A673 (cell line): Measurements from ENCODE around the gene RNGTT. TPM values are rescaled to one million over a fixed set of nuclear protein-coding genes. Genes with fewer than 3 reads are reported as not detected.

Experiments used
- BruUV-seq: library from RNA; stranded (reverse); fragments of 400-500 nt; replicated peaks from 2 replicates; lab custom pipeline; 2021; lab: Mats Ljungman, UMichigan
- CTCF ChIA-PET: fragments of 300-600 bp; sonication (Branson Sonifier 250); formaldehyde crosslinking; loops from one replicate; lab custom pipeline; 2022; ENCODE audit warnings: antibody characterized with exemption; lab: Charles Lee
- POLR2A ChIA-PET: fragments of 300-600 bp; sonication (Branson Sonifier 250); formaldehyde crosslinking; loops from one replicate; lab custom pipeline; 2022; ENCODE audit warnings: antibody characterized with exemption; ENCODE audit not compliant: low non-redundant PET; lab: Charles Lee
- DNase-seq: peaks from one replicate; pipeline ENCODE4 v3.0.0-alpha.2; 2015; ENCODE audit warnings: low spot score
- H3K27ac ChIP-seq: fragments of 200-600 bp; sonication (generic); 2 replicates; pipeline ENCODE4 v1.5.1; 2016; ENCODE audit warnings: mixed run types, low read depth, mild to moderate bottlenecking, mixed read lengths, antibody characterized with exemption, low read length; ENCODE audit not compliant: poor library complexity, severe bottlenecking
- H3K27me3 ChIP-seq: fragments of 200-600 bp; sonication (generic); replicated peaks from 2 replicates; pipeline ENCODE4 v1.6.1; 2017; ENCODE audit warnings: mixed run types, low read depth, mild to moderate bottlenecking, mixed read lengths, antibody characterized with exemption, low read length; ENCODE audit not compliant: insufficient read depth, poor library complexity
- H3K36me3 ChIP-seq: fragments of 200-600 bp; sonication (generic); 2 replicates; pipeline ENCODE4 v1.6.1; 2016; ENCODE audit warnings: mixed run types, mild to moderate bottlenecking, mixed read lengths, antibody characterized with exemption, low read length; ENCODE audit not compliant: insufficient read depth, poor library complexity, severe bottlenecking
- H3K4me1 ChIP-seq: fragments of 200-600 bp; sonication (generic); 2 replicates; pipeline ENCODE4 v1.6.1; 2017; ENCODE audit warnings: mixed run types, mild to moderate bottlenecking, mixed read lengths, antibody characterized with exemption, low read length; ENCODE audit not compliant: insufficient read depth, poor library complexity, severe bottlenecking
- H3K4me3 ChIP-seq: fragments of 200-600 bp; sonication (generic); 2 replicates; pipeline ENCODE4 v1.5.1; 2016; ENCODE audit warnings: low read depth, mixed run types, mild to moderate bottlenecking, mixed read lengths, low read length; ENCODE audit not compliant: poor library complexity, severe bottlenecking
- H3K9me3 ChIP-seq: fragments of 200-600 bp; sonication (generic); 2 replicates; pipeline ENCODE4 v1.6.1; 2016; ENCODE audit warnings: mixed run types, low read depth, mild to moderate bottlenecking, mixed read lengths, antibody characterized with exemption, low read length; ENCODE audit not compliant: poor library complexity, severe bottlenecking
- EZH2 ChIP-seq: fragments of 200-600 bp; sonication (generic); IDR thresholded peaks from 2 replicates; pipeline ENCODE4 v1.6.1; 2017; ENCODE audit warnings: borderline replicate concordance, low read depth, mild to moderate bottlenecking, mixed read lengths, antibody characterized with exemption, low read length; ENCODE audit not compliant: poor library complexity, severe bottlenecking
- intact Hi-C: fragments of 100-400 bp; cut with micrococcal nuclease; formaldehyde crosslinking; loops from one replicate; pipeline ENCODE4 v1.10.0; 2022; ENCODE audit not compliant: unreplicated experiment
- total RNA-seq: library from RNA; stranded (reverse); gene quantifications from 2 replicates; pipeline ENCODE4 v1.2.3, GENCODE V29; 2021
- TF ChIP-seq, protein P1 (sequence below): fragments of 300-800, 200-600 bp; sonication (generic); conservative IDR thresholded peaks from 2 replicates; pipeline ENCODE4 v1.5.1; 2017; ENCODE audit warnings: low read depth, mild to moderate bottlenecking, antibody characterized with exemption, low read length, moderate library complexity, mixed read lengths

RNGTT gene
- total RNA-seq, 1 experiment from 2014 or later: 31.8 TPM

DNA sequence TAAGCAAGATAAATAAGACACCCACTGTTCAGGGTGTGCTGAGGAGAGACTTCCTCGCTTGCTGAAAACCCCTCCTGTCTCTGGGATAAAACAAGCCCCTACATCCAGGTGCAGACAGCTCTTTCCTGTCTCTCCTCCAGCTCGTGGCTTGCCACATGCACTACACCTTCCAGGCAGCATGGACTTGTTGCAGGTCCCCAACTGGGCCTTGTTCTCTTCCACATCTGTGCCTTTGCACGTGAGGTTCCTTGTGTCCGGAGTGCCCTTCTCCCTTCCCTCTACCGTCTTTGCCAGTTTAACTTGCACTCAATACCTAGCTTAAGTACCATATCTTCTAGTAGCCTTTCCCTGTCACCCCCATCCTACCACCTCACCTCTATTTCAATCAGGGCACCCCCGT lies 397.6 kb downstream of the RNGTT start:
- Histone ChIP-seq H3K27me3 (no peaks in the 10 kb centered on the region), H3K27ac (no peak overlapping the region), H3K4me3 (no peak overlapping the region), H3K9me3 (no peaks in the 10 kb centered on the region), H3K4me1 (peaks cover 7% of the 10 kb centered on the region), H3K36me3 (no peaks in the 10 kb centered on the region)
- no TSS peak for BruUV-seq
- intact Hi-C loops: no loop called here
- no peak for TF ChIP-seq EZH2
- TF ChIP-seq, protein P1, sequence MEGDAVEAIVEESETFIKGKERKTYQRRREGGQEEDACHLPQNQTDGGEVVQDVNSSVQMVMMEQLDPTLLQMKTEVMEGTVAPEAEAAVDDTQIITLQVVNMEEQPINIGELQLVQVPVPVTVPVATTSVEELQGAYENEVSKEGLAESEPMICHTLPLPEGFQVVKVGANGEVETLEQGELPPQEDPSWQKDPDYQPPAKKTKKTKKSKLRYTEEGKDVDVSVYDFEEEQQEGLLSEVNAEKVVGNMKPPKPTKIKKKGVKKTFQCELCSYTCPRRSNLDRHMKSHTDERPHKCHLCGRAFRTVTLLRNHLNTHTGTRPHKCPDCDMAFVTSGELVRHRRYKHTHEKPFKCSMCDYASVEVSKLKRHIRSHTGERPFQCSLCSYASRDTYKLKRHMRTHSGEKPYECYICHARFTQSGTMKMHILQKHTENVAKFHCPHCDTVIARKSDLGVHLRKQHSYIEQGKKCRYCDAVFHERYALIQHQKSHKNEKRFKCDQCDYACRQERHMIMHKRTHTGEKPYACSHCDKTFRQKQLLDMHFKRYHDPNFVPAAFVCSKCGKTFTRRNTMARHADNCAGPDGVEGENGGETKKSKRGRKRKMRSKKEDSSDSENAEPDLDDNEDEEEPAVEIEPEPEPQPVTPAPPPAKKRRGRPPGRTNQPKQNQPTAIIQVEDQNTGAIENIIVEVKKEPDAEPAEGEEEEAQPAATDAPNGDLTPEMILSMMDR: no peak
- CTCF ChIA-PET: no interaction called here
- POLR2A ChIA-PET: no interaction called here
- no peak for DNase-seq

DNA sequence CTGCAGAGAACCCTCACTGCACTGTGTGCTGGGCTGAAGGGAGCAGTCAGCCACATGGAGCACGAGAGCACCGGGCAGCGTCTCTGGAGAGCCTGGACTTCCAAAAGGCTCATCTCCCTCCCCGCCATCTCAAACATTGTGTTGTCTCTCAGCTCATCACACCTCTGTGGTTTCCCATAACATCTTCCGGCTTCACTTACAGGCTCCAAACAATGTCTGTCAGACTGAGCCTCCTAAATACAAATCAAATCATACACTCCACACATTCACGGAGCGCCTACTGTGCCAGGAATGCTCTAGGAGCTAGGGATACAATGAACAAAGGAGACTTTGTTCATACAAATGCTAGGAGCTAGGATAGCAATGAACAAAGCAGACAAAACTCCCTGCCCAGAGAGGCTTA lies 398.0 kb downstream of the RNGTT start:
- intact Hi-C loops: no loop called here
- no peak for TF ChIP-seq EZH2
- TF ChIP-seq, protein P1: no peak
- H3K9me3 ChIP-seq: no peaks in the 10 kb centered on the region
- H3K4me1 ChIP-seq: peaks cover 7% of the 10 kb centered on the region
- DNase-seq: no peak
- no peaks in the 10 kb centered on the region for H3K36me3 ChIP-seq
- POLR2A ChIA-PET: no interaction called here
- no peaks in the 10 kb centered on the region for H3K27me3 ChIP-seq
- CTCF ChIA-PET: no interaction called here
- no TSS peak for BruUV-seq
- H3K4me3 ChIP-seq: no peak overlapping the region
- no peak overlapping the region for H3K27ac ChIP-seq

DNA sequence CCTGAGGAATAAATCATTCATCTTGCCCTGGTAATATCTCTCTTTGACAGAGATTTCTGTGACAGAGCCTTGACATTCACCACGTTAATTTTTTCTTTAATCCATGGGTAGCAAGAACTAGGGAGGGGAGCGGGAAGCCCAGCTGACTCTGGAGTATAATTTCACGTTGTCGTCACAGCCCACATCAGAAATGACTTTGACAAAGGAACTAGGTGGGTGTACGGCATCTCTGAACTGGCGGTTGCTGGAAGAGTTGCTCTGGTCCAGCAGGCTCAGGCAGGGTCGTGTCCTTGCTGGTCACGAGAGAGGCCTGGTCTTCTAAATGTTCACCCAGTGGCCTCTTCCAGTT lies 400.2 kb downstream of the RNGTT start:
- no TSS peak for BruUV-seq
- H3K4me3 ChIP-seq: no peak overlapping the region
- ChIA-PET CTCF (no interaction called here), POLR2A (no interaction called here)
- H3K27me3 ChIP-seq: no peaks in the 10 kb centered on the region
- TF ChIP-seq, protein P1: no peak
- TF ChIP-seq EZH2: no peak
- no peak overlapping the region for H3K27ac ChIP-seq
- DNase-seq: no peak
- H3K36me3 ChIP-seq: no peaks in the 10 kb centered on the region
- peaks cover 7% of the 10 kb centered on the region for H3K4me1 ChIP-seq
- intact Hi-C loops: no loop called here
- H3K9me3 ChIP-seq: no peaks in the 10 kb centered on the region
